NB4 (cell line): ENCODE measurements around the gene KDM4C.

Experiments
- MYC ChIP-seq: IDR thresholded peaks from 2 replicates; pipeline ENCODE4 v1.6.1; 2011; ENCODE audit warnings: low read depth, low read length
- POLR2A ChIP-seq: IDR thresholded peaks from 2 replicates; pipeline ENCODE4 v1.6.1; 2011; ENCODE audit warnings: mild to moderate bottlenecking; ENCODE audit not compliant: insufficient read length; ENCODE audit errors: extremely low read depth
- TF ChIP-seq, protein P1 (sequence below): IDR thresholded peaks from one replicate; pipeline ENCODE4 v1.5.1; 2012; ENCODE audit warnings: low read depth, low read length

DNA sequence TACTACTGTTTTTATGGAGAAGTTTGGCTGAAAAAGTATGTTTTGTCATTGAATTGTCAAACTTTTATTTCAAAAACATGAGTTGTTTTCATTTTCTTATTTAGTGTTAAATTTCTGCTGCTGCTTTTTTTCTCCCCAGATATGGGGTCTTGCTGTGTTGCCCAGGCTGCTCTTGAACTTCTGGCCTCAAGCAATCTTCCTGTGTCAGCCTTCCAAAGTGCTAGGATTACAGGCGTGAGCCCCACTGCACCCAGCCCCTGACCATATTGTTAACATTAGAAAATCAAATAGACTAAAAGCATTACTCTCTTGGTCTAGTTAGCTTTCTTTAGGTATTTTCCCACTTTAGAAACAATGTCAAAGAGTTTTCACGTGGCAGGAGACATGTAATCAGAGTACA lies 215.3 kb downstream of the KDM4C start:
- TF ChIP-seq, protein P1, sequence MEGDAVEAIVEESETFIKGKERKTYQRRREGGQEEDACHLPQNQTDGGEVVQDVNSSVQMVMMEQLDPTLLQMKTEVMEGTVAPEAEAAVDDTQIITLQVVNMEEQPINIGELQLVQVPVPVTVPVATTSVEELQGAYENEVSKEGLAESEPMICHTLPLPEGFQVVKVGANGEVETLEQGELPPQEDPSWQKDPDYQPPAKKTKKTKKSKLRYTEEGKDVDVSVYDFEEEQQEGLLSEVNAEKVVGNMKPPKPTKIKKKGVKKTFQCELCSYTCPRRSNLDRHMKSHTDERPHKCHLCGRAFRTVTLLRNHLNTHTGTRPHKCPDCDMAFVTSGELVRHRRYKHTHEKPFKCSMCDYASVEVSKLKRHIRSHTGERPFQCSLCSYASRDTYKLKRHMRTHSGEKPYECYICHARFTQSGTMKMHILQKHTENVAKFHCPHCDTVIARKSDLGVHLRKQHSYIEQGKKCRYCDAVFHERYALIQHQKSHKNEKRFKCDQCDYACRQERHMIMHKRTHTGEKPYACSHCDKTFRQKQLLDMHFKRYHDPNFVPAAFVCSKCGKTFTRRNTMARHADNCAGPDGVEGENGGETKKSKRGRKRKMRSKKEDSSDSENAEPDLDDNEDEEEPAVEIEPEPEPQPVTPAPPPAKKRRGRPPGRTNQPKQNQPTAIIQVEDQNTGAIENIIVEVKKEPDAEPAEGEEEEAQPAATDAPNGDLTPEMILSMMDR: no peak
- no peak for TF ChIP-seq POLR2A
- no peak for TF ChIP-seq MYC
